ENCODE measurements around the gene CBR3. TPM values are rescaled to one million over a fixed set of nuclear protein-coding genes. Genes with fewer than 3 reads are reported as not detected.
"Not testable (repeated sequence)": the region's sequence is repeated elsewhere in the genome, so short reads cannot be mapped to it uniquely, and the experiment has no call there.

CBR3 gene
- total RNA-seq, 1 donor from 2014 or later: 3.5 TPM

DNA sequence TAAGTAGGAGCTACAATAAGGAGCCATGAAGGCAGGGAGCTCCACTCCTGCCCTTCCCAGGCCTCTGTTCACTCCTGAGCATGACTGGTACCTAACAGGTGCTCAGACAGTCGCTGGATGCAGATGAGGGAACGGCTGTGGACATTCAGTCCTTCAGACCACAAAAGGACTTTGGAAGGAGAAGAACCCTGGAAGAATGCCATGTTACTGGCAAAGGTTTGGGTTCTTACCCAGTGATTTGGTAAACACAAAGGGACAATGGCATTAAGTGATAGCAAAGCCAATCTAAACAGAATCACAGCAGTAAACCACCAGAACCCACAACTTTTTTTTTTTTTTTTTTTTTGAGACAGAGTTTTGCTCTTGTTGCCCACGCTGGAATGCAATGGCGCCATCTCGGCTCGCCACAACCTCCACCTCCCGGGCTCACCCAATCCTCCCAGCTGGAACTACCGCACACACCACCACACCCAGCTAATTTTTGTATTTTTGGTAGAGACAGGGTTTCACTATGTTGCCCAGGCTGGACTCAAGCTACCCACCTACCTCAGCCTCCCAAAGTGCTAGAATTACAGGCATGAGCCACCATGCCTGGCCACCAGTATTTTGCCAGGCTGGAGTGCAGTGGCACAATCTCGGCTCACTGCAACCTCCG, 7.5 kb upstream of the CBR3 start:
- H3K27ac Mint-ChIP-seq (ENCODE audit: unreplicated experiment): no peak overlapping the region
- no peak for DNase-seq (ENCODE audit: low spot score)
- TF ChIP-seq, protein P1, sequence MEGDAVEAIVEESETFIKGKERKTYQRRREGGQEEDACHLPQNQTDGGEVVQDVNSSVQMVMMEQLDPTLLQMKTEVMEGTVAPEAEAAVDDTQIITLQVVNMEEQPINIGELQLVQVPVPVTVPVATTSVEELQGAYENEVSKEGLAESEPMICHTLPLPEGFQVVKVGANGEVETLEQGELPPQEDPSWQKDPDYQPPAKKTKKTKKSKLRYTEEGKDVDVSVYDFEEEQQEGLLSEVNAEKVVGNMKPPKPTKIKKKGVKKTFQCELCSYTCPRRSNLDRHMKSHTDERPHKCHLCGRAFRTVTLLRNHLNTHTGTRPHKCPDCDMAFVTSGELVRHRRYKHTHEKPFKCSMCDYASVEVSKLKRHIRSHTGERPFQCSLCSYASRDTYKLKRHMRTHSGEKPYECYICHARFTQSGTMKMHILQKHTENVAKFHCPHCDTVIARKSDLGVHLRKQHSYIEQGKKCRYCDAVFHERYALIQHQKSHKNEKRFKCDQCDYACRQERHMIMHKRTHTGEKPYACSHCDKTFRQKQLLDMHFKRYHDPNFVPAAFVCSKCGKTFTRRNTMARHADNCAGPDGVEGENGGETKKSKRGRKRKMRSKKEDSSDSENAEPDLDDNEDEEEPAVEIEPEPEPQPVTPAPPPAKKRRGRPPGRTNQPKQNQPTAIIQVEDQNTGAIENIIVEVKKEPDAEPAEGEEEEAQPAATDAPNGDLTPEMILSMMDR (IDR thresholded peaks at IDR 0.05): no peak
- no peaks in the 10 kb centered on the region for H3K9me3 Mint-ChIP-seq (ENCODE audit: low read depth)
- no peak overlapping the region for H3K4me3 Mint-ChIP-seq (ENCODE audit: unreplicated experiment)
- peaks cover 13% of the 10 kb centered on the region for H3K4me1 Mint-ChIP-seq (ENCODE audit: low read depth)
- no peaks in the 10 kb centered on the region for H3K27me3 Mint-ChIP-seq (ENCODE audit: low read depth)
- H3K36me3 Mint-ChIP-seq (ENCODE audit: low read depth): no peaks in the 10 kb centered on the region

DNA sequence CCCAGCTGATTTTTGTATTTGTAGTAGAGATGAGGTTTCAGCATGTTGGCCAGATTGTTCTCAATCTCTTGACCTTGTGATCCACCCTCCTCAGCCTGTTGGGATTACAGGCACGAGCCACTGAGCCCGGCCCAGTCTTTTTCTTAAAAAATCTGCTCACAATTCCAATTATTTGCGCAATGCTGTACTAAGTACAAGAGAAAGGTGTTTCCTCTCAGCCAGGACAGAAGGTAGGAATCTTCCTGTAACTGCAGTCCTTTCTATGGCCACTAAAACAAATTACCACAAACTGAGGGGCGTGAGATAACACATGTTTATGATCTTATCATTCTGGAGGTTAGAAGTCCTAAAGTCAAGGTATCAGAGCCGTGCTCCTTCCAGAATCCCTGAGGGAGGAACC, 6.9 kb upstream of the CBR3 start:
- no peak for DNase-seq (ENCODE audit: low spot score)
- TF ChIP-seq, protein P1 (IDR thresholded peaks at IDR 0.05): no peak
- H3K4me3 Mint-ChIP-seq (ENCODE audit: unreplicated experiment): no peak overlapping the region
- H3K27ac Mint-ChIP-seq (ENCODE audit: unreplicated experiment): no peak overlapping the region
- no peaks in the 10 kb centered on the region for H3K9me3 Mint-ChIP-seq (ENCODE audit: low read depth)
- no peaks in the 10 kb centered on the region for H3K27me3 Mint-ChIP-seq (ENCODE audit: low read depth)
- H3K36me3 Mint-ChIP-seq (ENCODE audit: low read depth): no peaks in the 10 kb centered on the region
- H3K4me1 Mint-ChIP-seq (ENCODE audit: low read depth): peaks cover 13% of the 10 kb centered on the region

- H3K4me3 Mint-ChIP-seq (ENCODE audit: unreplicated experiment): peak overlapping the region; percentile 51
- no peaks in the 10 kb centered on the region for H3K9me3 Mint-ChIP-seq (ENCODE audit: low read depth)
- no peaks in the 10 kb centered on the region for H3K36me3 Mint-ChIP-seq (ENCODE audit: low read depth)
- peak overlapping the region; percentile 14 for H3K27ac Mint-ChIP-seq (ENCODE audit: unreplicated experiment)
- H3K4me1 Mint-ChIP-seq (ENCODE audit: low read depth): peaks cover 16% of the 10 kb centered on the region
- DNase-seq (ENCODE audit: low spot score): no peak
- H3K27me3 Mint-ChIP-seq (ENCODE audit: low read depth): no peaks in the 10 kb centered on the region
- TF ChIP-seq, protein P1 (IDR thresholded peaks at IDR 0.05): no peak
These were observed 5.7 kb upstream of the CBR3 start for GRCh38 chr21:36129219-36129618.

DNA sequence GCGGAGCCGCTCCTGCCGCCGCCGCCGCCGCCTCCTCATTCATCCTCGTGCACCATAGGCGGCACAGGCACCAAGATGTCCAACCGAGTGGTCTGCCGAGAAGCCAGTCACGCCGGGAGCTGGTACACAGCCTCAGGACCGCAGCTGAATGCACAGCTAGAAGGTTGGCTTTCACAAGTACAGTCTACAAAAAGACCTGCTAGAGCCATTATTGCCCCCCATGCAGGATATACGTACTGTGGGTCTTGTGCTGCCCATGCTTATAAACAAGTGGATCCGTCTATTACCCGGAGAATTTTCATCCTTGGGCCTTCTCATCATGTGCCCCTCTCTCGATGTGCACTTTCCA, 4.5 kb upstream of the CBR3 start:
- peak overlapping the region; percentile 32 for H3K27ac Mint-ChIP-seq (ENCODE audit: unreplicated experiment)
- TF ChIP-seq, protein P1 (IDR thresholded peaks at IDR 0.05): peak; percentile 17

GRCh38 chr21:36130839-36131238, 4.0 kb upstream of the CBR3 start:
- Mint-ChIP-seq H3K4me1 (ENCODE audit: low read depth) (peaks cover 20% of the 10 kb centered on the region), H3K4me3 (ENCODE audit: unreplicated experiment) (peak overlapping the region; percentile 77)
- not testable (repeated sequence) for H3K36me3 Mint-ChIP-seq (ENCODE audit: low read depth); H3K27ac Mint-ChIP-seq (ENCODE audit: unreplicated experiment); DNase-seq (ENCODE audit: low spot score); H3K9me3 Mint-ChIP-seq (ENCODE audit: low read depth); H3K27me3 Mint-ChIP-seq (ENCODE audit: low read depth)

More for the DNA sequence above, 4.5 kb upstream of the CBR3 start:
- H3K4me3 Mint-ChIP-seq (ENCODE audit: unreplicated experiment): peak overlapping the region; percentile 77
- H3K27me3 Mint-ChIP-seq (ENCODE audit: low read depth); H3K36me3 Mint-ChIP-seq (ENCODE audit: low read depth); DNase-seq (ENCODE audit: low spot score); H3K9me3 Mint-ChIP-seq (ENCODE audit: low read depth): not testable (repeated sequence)
- H3K4me1 Mint-ChIP-seq (ENCODE audit: low read depth): peaks cover 22% of the 10 kb centered on the region

GRCh38 chr21:36132696-36133095, 2.2 kb upstream of the CBR3 start:
- Mint-ChIP-seq H3K4me1 (ENCODE audit: low read depth) (peaks cover 19% of the 10 kb centered on the region), H3K4me3 (ENCODE audit: unreplicated experiment) (no peak overlapping the region), H3K27me3 (ENCODE audit: low read depth) (no peaks in the 10 kb centered on the region), H3K27ac (ENCODE audit: unreplicated experiment) (no peak overlapping the region), H3K36me3 (ENCODE audit: low read depth) (no peaks in the 10 kb centered on the region), H3K9me3 (ENCODE audit: low read depth) (no peaks in the 10 kb centered on the region)
- TF ChIP-seq, protein P1 (IDR thresholded peaks at IDR 0.05): no peak
- DNase-seq (ENCODE audit: low spot score): peak; percentile 36
